ENCODE measurements around the gene BPGM.

Gene BPGM

DNA sequence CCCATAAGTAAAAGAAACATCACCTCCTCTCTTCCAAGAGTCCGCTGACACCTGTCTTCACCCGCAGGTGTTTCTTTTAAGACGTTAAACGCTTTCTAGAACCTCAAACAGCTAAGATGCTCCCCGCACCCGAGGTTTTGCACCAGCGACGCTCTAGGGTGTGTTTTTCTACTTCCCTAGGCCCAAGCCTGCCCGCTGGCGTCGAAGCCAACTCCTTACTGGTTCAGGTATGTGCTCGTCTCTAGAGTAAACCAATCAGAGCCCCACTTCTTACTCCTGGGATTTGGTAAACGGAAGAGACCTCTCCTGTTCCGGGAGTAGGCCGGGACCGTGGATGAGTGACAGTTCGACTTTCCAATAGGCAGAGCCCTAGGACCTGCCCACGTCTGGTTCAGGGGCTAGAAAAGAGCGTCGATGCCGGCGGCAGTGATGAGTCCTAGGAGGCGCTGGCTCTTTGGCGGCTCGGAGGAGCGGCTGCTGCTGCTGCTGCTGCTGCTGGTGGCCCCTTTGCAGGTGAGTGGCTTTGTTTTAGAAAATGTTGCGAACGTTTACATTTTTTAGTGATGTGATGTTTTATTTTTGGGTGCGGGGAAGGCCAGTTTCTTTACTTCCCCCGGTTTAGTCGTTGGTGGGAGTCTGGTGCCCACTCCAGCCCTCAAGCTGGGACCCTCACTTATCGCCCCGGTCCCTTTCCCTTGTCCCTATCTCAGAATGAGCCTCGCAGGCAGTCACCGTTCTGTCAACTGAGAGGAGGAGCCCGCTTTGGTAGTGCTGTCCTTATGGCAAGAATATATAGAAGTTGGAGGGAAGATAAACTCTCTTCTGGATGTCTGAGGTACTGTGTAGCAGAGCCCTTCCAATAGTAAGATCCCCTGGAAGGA is at the start of gene BPGM:
Gene BPGM, plus strand, starts transcription at position 429 of the 881 bp plus-strand sequence. CDS start 14,655 bp downstream, outside the sequence.
- peak; percentile 100 for DNase-seq

- DNase-seq, result no peak
These were observed 47.3 kb upstream of the BPGM start for GRCh38 chr7:134599371-134599770.

GRCh38 chr7:134601459-134601858 is 45.2 kb upstream of the BPGM start:
- no peak for DNase-seq

GRCh38 chr7:134602881-134603451 is 43.7 kb upstream of the BPGM start:
- DNase-seq, result no peak

DNA sequence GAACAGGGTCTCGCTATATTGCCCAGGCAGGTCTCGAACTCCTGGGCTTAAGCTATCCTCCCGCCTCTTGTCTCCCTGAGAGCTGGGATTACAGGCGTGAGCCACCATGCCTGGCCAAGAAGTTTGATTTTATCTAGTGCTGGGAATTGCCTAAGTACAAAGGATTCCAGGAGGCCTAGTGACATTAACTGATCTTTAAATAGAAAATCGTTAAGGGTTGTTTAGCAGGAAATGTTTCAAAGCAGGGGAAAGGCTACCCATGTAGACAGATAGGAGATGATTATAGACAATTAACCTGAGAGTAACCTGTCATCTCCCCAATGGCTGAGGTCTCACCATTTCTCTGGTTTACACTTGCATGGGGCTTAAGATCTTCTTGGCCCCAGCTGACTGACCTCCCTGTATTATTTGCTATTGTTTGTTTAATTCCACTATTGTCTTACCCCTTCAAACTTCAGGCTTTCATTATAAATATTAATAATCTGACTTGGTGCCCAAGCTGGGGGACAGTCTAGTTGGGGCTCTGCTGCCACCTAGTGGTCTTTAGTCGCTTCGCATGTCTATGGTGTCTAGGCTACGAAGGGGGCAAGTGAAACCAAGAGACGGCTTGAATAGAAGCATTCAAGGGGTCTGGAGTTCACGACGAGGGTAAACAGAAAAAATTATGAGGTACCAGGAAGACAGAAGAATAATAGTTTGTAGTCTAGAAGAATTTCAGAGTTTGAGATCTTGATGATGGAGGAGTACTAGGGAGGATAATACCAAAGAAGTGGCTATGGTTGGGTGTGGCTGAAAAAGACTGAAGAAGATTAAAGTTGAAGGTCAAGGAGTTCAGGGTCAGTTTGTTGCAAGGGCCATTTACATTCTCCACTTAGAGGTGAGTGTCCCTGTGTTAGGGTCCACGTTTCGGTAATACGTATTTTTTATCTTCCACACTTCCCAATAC is 40.4 kb upstream of the BPGM start:
- peak; percentile 64 for DNase-seq

GRCh38 chr7:134611611-134612151 is 35.0 kb upstream of the BPGM start:
- no peak for DNase-seq

GRCh38 chr7:134612197-134612596 is 34.5 kb upstream of the BPGM start:
- no peak for DNase-seq

GRCh38 chr7:134613623-134614347 is 32.9 kb upstream of the BPGM start:
- no peak for DNase-seq

- DNase-seq, result no peak
These were observed 30.0 kb upstream of the BPGM start for GRCh38 chr7:134616611-134617010.

- DNase-seq, result no peak
These were observed 27.7 kb upstream of the BPGM start for GRCh38 chr7:134618756-134619530.

DNA sequence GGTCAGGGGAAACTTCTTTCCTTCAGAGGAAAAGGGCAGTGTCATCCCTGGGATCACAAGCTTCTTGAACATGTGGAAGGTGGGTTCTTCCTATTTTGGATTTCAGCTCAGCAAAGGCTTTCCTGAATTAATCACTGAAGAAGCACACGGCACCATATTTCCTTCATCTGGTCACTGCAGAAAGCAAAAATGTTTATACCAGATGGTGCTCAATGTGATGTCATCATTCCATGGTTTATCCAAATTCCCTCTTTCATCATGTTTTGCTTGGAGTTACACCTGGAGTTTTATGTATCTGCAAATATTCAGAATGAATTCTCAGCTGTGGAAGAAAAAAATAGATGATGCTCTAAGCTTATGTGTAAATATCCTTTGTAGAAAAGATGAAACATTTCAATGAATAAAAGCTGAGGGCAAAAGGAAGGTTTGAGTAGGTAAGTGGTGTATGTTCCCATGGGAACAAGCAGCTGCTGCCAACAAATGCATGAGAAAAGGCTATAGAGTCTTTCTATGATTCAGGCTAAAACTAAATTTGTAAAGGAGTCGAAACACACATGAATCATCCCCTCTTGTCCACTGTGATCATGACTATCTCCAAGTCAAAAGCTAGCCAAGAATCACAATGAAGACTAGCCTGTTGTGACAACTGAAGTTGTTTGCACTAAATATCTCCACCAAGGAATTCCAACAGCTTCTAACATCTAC is 26.9 kb upstream of the BPGM start:
- no peak for DNase-seq

DNA sequence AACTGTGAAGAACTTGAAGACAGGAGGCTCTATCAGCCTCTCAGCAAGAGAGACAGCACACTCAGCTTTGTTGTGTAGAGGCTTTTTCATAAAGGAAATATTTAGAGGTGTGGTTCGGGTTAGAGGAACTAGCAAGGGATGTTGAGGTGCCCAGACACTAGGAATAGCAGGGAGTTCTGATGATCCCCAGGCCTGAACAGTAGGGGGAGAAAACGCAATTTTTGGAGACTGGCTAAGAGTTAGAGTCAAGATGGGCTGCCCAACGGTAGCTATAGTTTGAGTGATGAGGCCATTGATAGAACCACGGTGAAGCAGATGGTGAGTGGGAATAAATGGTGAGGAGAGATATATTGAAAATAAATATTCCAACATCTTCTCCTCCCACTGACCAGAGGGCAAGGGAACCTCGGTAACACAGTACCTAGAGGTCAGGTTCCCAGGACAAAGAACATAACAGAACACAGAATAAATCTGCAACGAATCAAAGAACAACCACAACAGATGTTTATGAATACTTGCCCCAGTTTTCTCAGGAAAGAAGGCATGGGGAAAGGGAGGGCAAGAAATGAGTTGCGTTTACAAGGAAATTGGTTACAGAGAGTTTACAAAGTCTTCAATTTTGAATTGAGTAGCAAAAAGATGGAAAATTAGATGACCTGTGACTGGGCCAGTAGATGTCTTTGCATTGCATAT is 24.2 kb upstream of the BPGM start:
- no peak for DNase-seq

GRCh38 chr7:134623193-134623592 is 23.5 kb upstream of the BPGM start:
- no peak for DNase-seq

GRCh38 chr7:134625550-134625949 is 21.1 kb upstream of the BPGM start:
- no peak for DNase-seq

DNA sequence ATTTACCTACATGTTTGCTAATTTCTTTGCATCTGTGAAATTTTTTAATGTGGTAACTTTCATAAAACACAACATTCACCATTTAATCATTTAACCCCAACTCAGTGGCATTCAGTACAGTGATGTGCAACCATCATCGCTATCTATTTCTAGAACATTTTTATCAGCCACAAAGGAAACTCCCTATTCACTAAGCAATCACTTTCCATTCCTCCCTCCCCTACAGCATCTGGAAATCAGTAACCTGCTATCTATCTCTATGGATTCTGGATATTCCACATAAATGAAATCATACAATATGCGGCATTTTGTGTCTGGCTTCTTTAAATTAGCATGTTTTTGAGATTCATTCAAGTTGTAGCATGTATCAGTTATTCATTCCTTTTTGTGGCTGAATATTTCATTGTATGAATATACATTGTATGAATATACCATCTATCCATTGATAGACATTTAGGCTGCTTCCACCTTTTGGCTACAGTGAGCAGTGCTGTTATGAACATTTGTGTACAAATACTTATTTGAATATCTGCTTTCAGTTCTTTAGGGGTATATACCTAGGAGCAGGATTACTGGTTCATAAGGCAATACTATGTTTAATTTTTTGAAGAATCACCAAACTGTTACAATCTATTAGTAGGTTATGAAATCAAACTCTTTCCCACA is 19.4 kb upstream of the BPGM start:
- no peak for DNase-seq

DNA sequence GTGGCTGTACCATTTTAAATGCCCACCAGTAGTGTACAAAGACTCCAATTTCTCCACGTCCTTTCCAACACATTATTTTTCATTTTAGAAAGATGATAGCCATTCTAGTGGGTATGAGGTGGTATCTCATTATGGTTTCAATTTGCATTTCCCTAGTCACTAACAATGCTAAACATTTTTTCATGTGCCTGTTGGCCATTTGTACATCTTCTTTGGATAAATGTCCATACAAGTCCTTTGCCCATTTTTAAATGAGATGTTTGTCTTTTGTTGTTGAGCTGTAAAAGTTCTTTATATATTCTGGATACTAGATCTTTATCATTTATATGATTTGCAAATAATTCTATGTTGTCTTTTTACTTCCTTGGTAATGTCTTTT is 18.9 kb upstream of the BPGM start:
- no peak for DNase-seq

DNA sequence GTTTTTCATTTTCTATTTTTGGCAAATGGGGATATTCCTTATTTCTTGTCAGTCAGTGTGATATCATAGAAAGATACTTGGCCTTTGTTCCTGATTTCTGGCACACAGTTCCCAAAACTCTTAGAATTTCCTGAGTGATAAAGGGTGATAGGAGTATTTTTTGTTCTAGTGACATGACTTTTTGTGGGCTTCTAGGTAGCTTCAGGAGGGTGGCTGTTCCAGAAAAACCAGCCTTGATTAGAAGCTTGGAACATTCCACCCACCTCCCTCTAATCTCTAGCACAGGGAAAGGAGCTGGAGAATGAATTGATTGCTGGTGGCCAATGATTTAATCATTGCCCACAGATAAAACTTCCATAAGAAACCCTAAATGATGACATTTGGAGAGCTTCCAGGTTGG is 17.2 kb upstream of the BPGM start:
- DNase-seq, result no peak

- no peak for DNase-seq
These were observed 16.4 kb upstream of the BPGM start for GRCh38 chr7:134630237-134630636.

DNA sequence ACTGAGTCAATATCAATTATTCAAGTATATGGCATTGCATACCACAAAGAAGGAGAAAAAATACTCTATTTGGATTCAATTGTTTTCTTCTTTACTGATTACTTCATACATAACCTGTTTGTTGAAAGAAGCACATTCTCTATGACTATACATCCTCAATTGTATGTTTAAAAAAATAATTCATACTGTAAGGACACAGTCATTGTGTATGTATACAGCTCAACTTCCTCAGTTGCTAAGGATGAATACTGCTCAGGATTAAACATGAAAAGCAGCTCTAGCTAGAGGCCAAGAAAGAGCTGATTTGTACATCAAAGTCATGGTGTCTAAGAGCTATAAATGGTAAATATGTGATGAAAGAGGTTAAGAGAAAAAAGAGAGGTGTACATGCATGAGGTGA is 15.8 kb upstream of the BPGM start:
- no peak for DNase-seq

- DNase-seq, result no peak
These were observed 14.6 kb upstream of the BPGM start for GRCh38 chr7:134632052-134632451.

All from CD4-positive, alpha-beta T cell treated with Interleukin-17A for 1 hour (primary cell).